ENCODE data around the gene TMEM202.

DNA sequence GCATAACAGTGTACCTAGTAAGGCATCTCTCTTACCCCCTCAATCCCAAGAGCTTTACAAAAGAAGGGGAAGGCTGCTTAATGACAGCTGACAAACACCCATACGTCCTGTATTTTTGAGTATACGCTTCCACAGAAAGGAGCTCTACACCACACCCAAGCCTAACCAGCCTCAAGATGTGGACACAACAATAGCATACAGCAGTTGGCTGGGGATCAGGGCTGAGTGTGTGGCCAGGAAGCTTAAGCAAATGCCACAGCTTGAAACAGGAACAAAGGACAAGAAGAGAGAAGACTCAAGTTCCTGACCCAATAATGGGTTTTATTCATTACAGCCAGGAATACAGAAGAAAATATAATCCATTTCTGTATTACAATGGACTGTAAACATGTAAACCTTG, 29.2 kb upstream of the TMEM202 start:
- TF ChIP-seq POLR2A (IDR thresholded peaks at IDR 0.05) (no peak), CTCF (IDR thresholded peaks at IDR 0.05 in 4 of 5, conservative IDR thresholded peaks at IDR 0.05 in 1 of 5) (no peak)

All from gastrocnemius medialis (tissue), 4 donors.